Endothelial cell of umbilical vein (primary cell): ENCODE measurements around the gene MGST2. TPM values are rescaled to one million over a fixed set of nuclear protein-coding genes. Genes with fewer than 3 reads are reported as not detected.

ENCODE experiments used
- BruUV-seq: library from RNA; stranded (reverse); fragments of 400-500 nt; replicated peaks from 2 replicates; lab custom pipeline; 2021; lab: Mats Ljungman, UMichigan
- CTCF ChIA-PET: fragments of 300-600, 350-600 bp; sonication (Branson Sonifier 250); formaldehyde crosslinking; loops from one replicate; lab custom pipeline; 2021; ENCODE audit warnings: antibody characterized with exemption, inconsistent platforms; lab: Charles Lee
- POLR2A ChIA-PET: fragments of 300-600, 350-600 bp; sonication (Branson Sonifier 250); formaldehyde crosslinking; loops from one replicate; lab custom pipeline; 2021; ENCODE audit warnings: antibody characterized with exemption, inconsistent platforms; lab: Charles Lee
- DNase-seq: peaks from one replicate; pipeline ENCODE4 v3.0.0-alpha.2; 2011; ENCODE audit warnings: low read depth, low spot score
- FAIRE-seq: peaks from 2 replicates; lab custom pipeline; 2011; peaks lifted over from hg19 to GRCh38; lab: Jason Lieb, UNC
- H2AFZ ChIP-seq: 2 replicates; pipeline ENCODE4 v1.6.0; 2012; ENCODE audit warnings: low read depth, low read length, control low read depth, inconsistent platforms
- H3K27ac ChIP-seq: 2 replicates; pipeline ENCODE4 v1.5.1; 2011; ENCODE audit warnings: low read depth, mild to moderate bottlenecking, control low read depth, low read length, moderate library complexity; ENCODE audit not compliant: insufficient read depth
- H3K27me3 ChIP-seq, 2 experiments: 2 replicates each; pipeline versions ENCODE4 v1.6.0 to v1.6.1; 2011; ENCODE audit warnings: low read length in 2 of 2, mixed read lengths in 1 of 2; ENCODE audit not compliant: control insufficient read depth in 2 of 2, insufficient read depth in 2 of 2
- H3K36me3 ChIP-seq, 2 experiments: 2 replicates in 1 of 2; 3 replicates in 1 of 2; pipeline ENCODE4 v1.5.1; 2011; ENCODE audit warnings: low read length in 2 of 2, mild to moderate bottlenecking in 1 of 2, moderate library complexity in 1 of 2; ENCODE audit not compliant: control insufficient read depth in 2 of 2, insufficient read depth in 2 of 2; ENCODE audit errors: extremely low read depth in 1 of 2
- H3K4me1 ChIP-seq: 3 replicates; pipeline ENCODE4 v1.5.1; 2011; ENCODE audit warnings: mild to moderate bottlenecking, low read length; ENCODE audit not compliant: control insufficient read depth, insufficient read depth; ENCODE audit errors: extremely low read depth
- H3K4me2 ChIP-seq: 2 replicates; pipeline ENCODE4 v1.6.1; 2011; ENCODE audit warnings: low read length, control low read depth, mixed read lengths; ENCODE audit not compliant: insufficient read depth
- H3K4me3 ChIP-seq, 3 experiments: fragments of 200-600 bp in 1 of 3; sonication (generic), shearing (Covaris generic) in 1 of 3; replicated peaks in 1 of 3; 2 replicates each; pipeline ENCODE4 v1.5.1; 2011 to 2016; ENCODE audit warnings: control low read depth in 3 of 3, low read length in 3 of 3, mild to moderate bottlenecking in 2 of 3, inconsistent platforms in 1 of 3, low read depth in 1 of 3, moderate library complexity in 1 of 3; ENCODE audit not compliant: insufficient read depth in 1 of 3
- H3K79me2 ChIP-seq: 2 replicates; pipeline ENCODE4 v1.6.0; 2012; ENCODE audit warnings: low read length, inconsistent platforms; ENCODE audit not compliant: control insufficient read depth, insufficient read depth
- H3K9ac ChIP-seq: replicated peaks from 2 replicates; pipeline ENCODE3; 2011; ENCODE audit warnings: low read length, control low read depth; ENCODE audit not compliant: insufficient read depth; ENCODE audit errors: extremely low read depth
- H3K9me1 ChIP-seq: replicated peaks from 3 replicates; pipeline ENCODE4 v1.6.0; 2011; ENCODE audit warnings: mild to moderate bottlenecking, low read length; ENCODE audit not compliant: control insufficient read depth, insufficient read depth; ENCODE audit errors: extremely low read depth
- H3K9me3 ChIP-seq: replicated peaks from 2 replicates; pipeline ENCODE4 v1.5.1; 2012; ENCODE audit warnings: low read length, inconsistent platforms; ENCODE audit not compliant: control insufficient read depth, insufficient read depth
- H4K20me1 ChIP-seq: replicated peaks from 2 replicates; pipeline ENCODE3; 2011; ENCODE audit warnings: mild to moderate bottlenecking, low read length; ENCODE audit not compliant: control insufficient read depth, insufficient read depth; ENCODE audit errors: extremely low read depth
- CTCF ChIP-seq, 2 donors: IDR thresholded peaks; 1 replicate in 1 of 2; 2 replicates in 1 of 2; pipeline ENCODE4 v1.5.1; 2011; ENCODE audit warnings: low read length in 2 of 2, mild to moderate bottlenecking in 2 of 2, moderate library complexity in 2 of 2, control low read depth in 1 of 2, inconsistent platforms in 1 of 2, low read depth in 1 of 2; ENCODE audit not compliant: insufficient read depth in 1 of 2; ENCODE audit errors: extremely low read depth in 1 of 2
- EZH2 ChIP-seq: IDR thresholded peaks from 2 replicates; pipeline ENCODE4 v1.6.1; 2012; ENCODE audit warnings: borderline replicate concordance, low read depth, mild to moderate bottlenecking, moderate library complexity, low read length, inconsistent platforms; ENCODE audit not compliant: severe bottlenecking
- FOS ChIP-seq: IDR thresholded peaks from 2 replicates; pipeline ENCODE4 v1.6.1; 2011; ENCODE audit warnings: mild to moderate bottlenecking, low read length, moderate library complexity, borderline replicate concordance; ENCODE audit not compliant: insufficient read depth
- GATA2 ChIP-seq: IDR thresholded peaks from 2 replicates; pipeline ENCODE4 v1.7.0; 2011; ENCODE audit warnings: low read depth, mild to moderate bottlenecking, moderate library complexity, mixed read lengths, low read length; ENCODE audit not compliant: insufficient read length, insufficient read depth
- JUN ChIP-seq: IDR thresholded peaks from 2 replicates; pipeline ENCODE4 v1.6.1; 2011; ENCODE audit warnings: borderline replicate concordance, low read depth; ENCODE audit not compliant: insufficient read length, insufficient read depth
- MAX ChIP-seq: IDR thresholded peaks from 2 replicates; pipeline ENCODE4 v1.6.1; 2011; ENCODE audit not compliant: insufficient read depth, insufficient read length
- MYC ChIP-seq: IDR thresholded peaks from one replicate; pipeline ENCODE4 v1.6.1; 2011; ENCODE audit warnings: mild to moderate bottlenecking, low read depth, low read length
- POLR2A ChIP-seq: IDR thresholded peaks from 2 replicates; pipeline ENCODE4 v1.6.1; 2012; ENCODE audit warnings: low read depth, mild to moderate bottlenecking, control low read depth, low read length
- POLR2AphosphoS5 ChIP-seq: IDR thresholded peaks from 2 replicates; pipeline ENCODE4 v1.6.1; 2012; ENCODE audit warnings: low read depth, mild to moderate bottlenecking, control low read depth, low read length, moderate library complexity; ENCODE audit not compliant: insufficient read depth
- dilution Hi-C: fragments of 300-500 bp; cut with MboI; formaldehyde crosslinking; loops from one replicate; pipeline ENCODE4 v1.15.0; 2019; ENCODE audit warnings: low sequenced_read_pairs; ENCODE audit not compliant: extremely low pct_ligation_motif_present
- intact Hi-C: fragments of 100-400 bp; cut with micrococcal nuclease; formaldehyde crosslinking; loops from one replicate; pipeline ENCODE4 v1.10.0; 2022
- polyA plus RNA-seq, 4 experiments: library from polyadenylated mRNA; depleted of rRNA in 3 of 4; stranded (reverse) in 3 of 4; unstranded in 1 of 4; fragments of >200 nt; gene quantifications; 2 replicates each; pipeline versions ENCODE4 v1.2.1 to v1.2.3, GENCODE V29; 2011 to 2012; ENCODE audit warnings: missing spikeins in 1 of 4
- total RNA-seq: library from RNA; stranded (reverse); gene quantifications from 2 replicates; pipeline ENCODE4 v1.2.3, GENCODE V29; 2021

The MGST2 gene
- total and polyA plus RNA-seq, 2 donors (not counting 3 experiments of a cell fraction or from before 2014, with no cell fraction given): 64.3 to 78.9 TPM

- no peak for FAIRE-seq
- CTCF ChIA-PET: no interaction called here
Measured at GRCh38 chr4:139675651-139676050, 10.0 kb downstream of the MGST2 start.

GRCh38 chr4:139676365-139676764 is 10.7 kb downstream of the MGST2 start:
- H2AFZ ChIP-seq: no peak overlapping the region
- no peak overlapping the region for H3K4me2 ChIP-seq
- H3K27ac ChIP-seq: no peak overlapping the region
- FAIRE-seq: no peak
- H3K9me1 ChIP-seq: no peaks in the 10 kb centered on the region
- H3K9me3 ChIP-seq: no peaks in the 10 kb centered on the region
- no peaks in the 10 kb centered on the region for H3K27me3 ChIP-seq
- no peak overlapping the region for H3K9ac ChIP-seq
- peaks cover 2 to 5% of the 10 kb centered on the region in 2 experiments for H3K36me3 ChIP-seq
- ChIA-PET POLR2A (no interaction called here), CTCF (no interaction called here)
- H3K4me1 ChIP-seq: no peaks in the 10 kb centered on the region
- intact Hi-C loops (no loop called here), dilution Hi-C loops (no loop called here)
- BruUV-seq: no TSS peak
- no peaks in the 10 kb centered on the region for H3K79me2 ChIP-seq
- DNase-seq: no peak
- H3K4me3 ChIP-seq: no peak overlapping the region
- no peaks in the 10 kb centered on the region for H4K20me1 ChIP-seq
- TF ChIP-seq EZH2: no peak
- TF ChIP-seq MAX: no peak
- no peak for TF ChIP-seq CTCF (IDR thresholded peaks at IDR 0.05; ENCODE audit: extremely low read depth in 1 of 2, insufficient read depth in 1 of 2, low read depth in 1 of 2, low read length in 2 of 2)
- TF ChIP-seq GATA2: no peak
- TF ChIP-seq POLR2AphosphoS5: no peak
- no peak for TF ChIP-seq MYC
- TF ChIP-seq FOS: no peak
- no peak for TF ChIP-seq POLR2A
- no peak for TF ChIP-seq JUN

More at GRCh38 chr4:139675651-139676050, 10.0 kb downstream of the MGST2 start:
- no TSS peak for BruUV-seq
- Histone ChIP-seq H3K79me2 (no peaks in the 10 kb centered on the region), H3K9me3 (no peaks in the 10 kb centered on the region), H3K27ac (no peak overlapping the region), H2AFZ (no peak overlapping the region), H4K20me1 (no peaks in the 10 kb centered on the region), H3K4me1 (no peaks in the 10 kb centered on the region), H3K27me3 (no peaks in the 10 kb centered on the region), H3K36me3 (peaks cover 2 to 5% of the 10 kb centered on the region in 2 experiments), H3K9me1 (no peaks in the 10 kb centered on the region), H3K4me3 (no peak overlapping the region), H3K4me2 (no peak overlapping the region), H3K9ac (no peak overlapping the region)
- DNase-seq: no peak
- intact Hi-C loops: no loop called here
- TF ChIP-seq JUN (no peak), GATA2 (no peak), POLR2A (no peak), POLR2AphosphoS5 (no peak)
- POLR2A ChIA-PET: no interaction called here
- dilution Hi-C loops: no loop called here
